Neural progenitor cell (in vitro differentiated cells): Measurements from ENCODE around the gene MITF. TPM values are rescaled to one million over a fixed set of nuclear protein-coding genes. Genes with fewer than 3 reads are reported as not detected.

Source experiments
- DNase-seq: peaks from one replicate; pipeline ENCODE4 v3.0.0-alpha.2; 2016; ENCODE audit warnings: low spot score
- H2AFZ ChIP-seq: fragments of 200-600 bp; sonication (generic); replicated peaks from 2 replicates; pipeline ENCODE4 v1.6.1; 2016; ENCODE audit warnings: antibody characterized with exemption
- H3F3A ChIP-seq: fragments of 200-600 bp; sonication (generic); 2 replicates; pipeline ENCODE4 v1.6.1; 2016; ENCODE audit warnings: antibody characterized with exemption, low read depth
- H3K27ac ChIP-seq: fragments of 200-600 bp; sonication (generic); 2 replicates; pipeline ENCODE4 v1.5.1; 2016; ENCODE audit warnings: mild to moderate bottlenecking
- H3K27me3 ChIP-seq: fragments of 200-600 bp; sonication (generic); 2 replicates; pipeline ENCODE4 v1.6.1; 2016; ENCODE audit warnings: mild to moderate bottlenecking, moderate library complexity
- H3K36me3 ChIP-seq: fragments of 200-600 bp; sonication (generic); 2 replicates; pipeline ENCODE4 v1.5.1; 2016
- H3K4me1 ChIP-seq: fragments of 200-600 bp; sonication (generic); 2 replicates; pipeline ENCODE4 v1.6.1; 2016; ENCODE audit warnings: mixed run types
- H3K4me2 ChIP-seq: fragments of 200-600 bp; sonication (generic); 2 replicates; pipeline ENCODE4 v1.6.1; 2016
- H3K4me3 ChIP-seq: fragments of 200-600 bp; sonication (generic); 2 replicates; pipeline ENCODE4 v1.5.1; 2016
- H3K79me2 ChIP-seq: fragments of 200-600 bp; sonication (generic); 2 replicates; pipeline ENCODE4 v1.6.1; 2016; ENCODE audit warnings: low read depth
- H3K9ac ChIP-seq: fragments of 200-600 bp; sonication (generic); 2 replicates; pipeline ENCODE4 v1.6.1; 2016
- H3K9me3 ChIP-seq: fragments of 200-600 bp; sonication (generic); 2 replicates; pipeline ENCODE4 v1.5.1; 2016; ENCODE audit warnings: low read depth
- H4K20me1 ChIP-seq: fragments of 200-600 bp; sonication (generic); 2 replicates; pipeline ENCODE4 v1.6.1; 2016; ENCODE audit warnings: low read depth
- H3K27ac Mint-ChIP-seq: 3 replicates; pipeline ENCODE4 v1.8.0; 2021; ENCODE audit warnings: mixed read lengths
- H3K27me3 Mint-ChIP-seq: 2 replicates; pipeline ENCODE4 v1.8.0; 2022; ENCODE audit warnings: low read depth, mild to moderate bottlenecking, inconsistent platforms, moderate library complexity, mixed read lengths; ENCODE audit not compliant: insufficient read depth
- H3K36me3 Mint-ChIP-seq: 3 replicates; pipeline ENCODE4 v1.8.0; 2021; ENCODE audit warnings: mixed read lengths
- H3K4me1 Mint-ChIP-seq: 3 replicates; pipeline ENCODE4 v1.8.0; 2021; ENCODE audit warnings: mixed read lengths
- H3K4me3 Mint-ChIP-seq: 3 replicates; pipeline ENCODE4 v1.8.0; 2021; ENCODE audit warnings: mild to moderate bottlenecking, moderate library complexity, mixed read lengths
- H3K9me3 Mint-ChIP-seq: 3 replicates; pipeline ENCODE4 v1.8.0; 2020; ENCODE audit warnings: mixed read lengths
- CTCF ChIP-seq: fragments of 200-600 bp; sonication (generic); IDR thresholded peaks from 2 replicates; pipeline ENCODE4 v1.5.1; 2017; ENCODE audit warnings: antibody characterized with exemption, mild to moderate bottlenecking
- EZH2 ChIP-seq: fragments of 200-600 bp; sonication (generic); IDR thresholded peaks from 2 replicates; pipeline ENCODE4 v1.6.1; 2017; ENCODE audit warnings: antibody characterized with exemption, mild to moderate bottlenecking, moderate library complexity
- EZH2phosphoT487 ChIP-seq: fragments of 200-600 bp; sonication (generic); IDR thresholded peaks from 2 replicates; pipeline ENCODE4 v1.6.1; 2017; ENCODE audit warnings: antibody characterized with exemption
- total RNA-seq: library from RNA; depleted of rRNA; stranded (reverse); fragments of >200 nt; gene quantifications from 2 replicates; pipeline ENCODE4 v1.2.3, GENCODE V29; 2015; ENCODE audit warnings: low replicate concordance

The MITF gene
- total RNA-seq, 1 donor from 2014 or later = not detected

GRCh38 chr3:69775751-69776150 is 36.5 kb downstream of the MITF start:
- H3K4me1 Mint-ChIP-seq = no peaks in the 10 kb centered on the region

GRCh38 chr3:69776289-69776688 is 37.0 kb downstream of the MITF start:
- H3F3A ChIP-seq = no peaks in the 10 kb centered on the region
- no peaks in the 10 kb centered on the region for H4K20me1 ChIP-seq
- H3K79me2 ChIP-seq = no peaks in the 10 kb centered on the region
- H3K27ac ChIP-seq = no peak overlapping the region
- no peaks in the 10 kb centered on the region for H3K4me1 ChIP-seq
- DNase-seq = no peak
- Mint-ChIP-seq H3K27ac (no peak overlapping the region), H3K36me3 (no peaks in the 10 kb centered on the region), H3K9me3 (no peaks in the 10 kb centered on the region), H3K4me1 (no peaks in the 10 kb centered on the region), H3K4me3 (no peak overlapping the region), H3K27me3 (no peaks in the 10 kb centered on the region)
- no peak overlapping the region for H2AFZ ChIP-seq
- H3K4me3 ChIP-seq = no peak overlapping the region
- no peaks in the 10 kb centered on the region for H3K27me3 ChIP-seq
- no peaks in the 10 kb centered on the region for H3K36me3 ChIP-seq
- H3K9me3 ChIP-seq = no peaks in the 10 kb centered on the region
- no peak overlapping the region for H3K4me2 ChIP-seq
- TF ChIP-seq EZH2 (no peak), EZH2phosphoT487 (no peak), CTCF (no peak)
- H3K9ac ChIP-seq = no peak overlapping the region

More at GRCh38 chr3:69775751-69776150, 36.5 kb downstream of the MITF start:
- Histone ChIP-seq H3K4me2 (no peak overlapping the region), H3K79me2 (no peaks in the 10 kb centered on the region), H3K4me3 (no peak overlapping the region), H4K20me1 (no peaks in the 10 kb centered on the region), H3K9ac (no peak overlapping the region), H3K27ac (no peak overlapping the region), H3K9me3 (no peaks in the 10 kb centered on the region), H3K4me1 (no peaks in the 10 kb centered on the region), H3K27me3 (no peaks in the 10 kb centered on the region), H2AFZ (no peak overlapping the region), H3K36me3 (no peaks in the 10 kb centered on the region), H3F3A (no peaks in the 10 kb centered on the region)
- no peak for TF ChIP-seq EZH2
- TF ChIP-seq CTCF = no peak
- no peak for TF ChIP-seq EZH2phosphoT487
- DNase-seq = no peak
- Mint-ChIP-seq H3K36me3 (no peaks in the 10 kb centered on the region), H3K27me3 (no peaks in the 10 kb centered on the region), H3K27ac (no peak overlapping the region), H3K4me3 (no peak overlapping the region), H3K9me3 (no peaks in the 10 kb centered on the region)

GRCh38 chr3:69776920-69777581 is 37.8 kb downstream of the MITF start:
- TF ChIP-seq EZH2 (no peak), EZH2phosphoT487 (no peak), CTCF (no peak)
- H3K79me2 ChIP-seq = no peaks in the 10 kb centered on the region
- no peaks in the 10 kb centered on the region for H4K20me1 ChIP-seq
- Mint-ChIP-seq H3K4me1 (no peaks in the 10 kb centered on the region), H3K4me3 (no peak overlapping the region), H3K27me3 (no peaks in the 10 kb centered on the region), H3K36me3 (no peaks in the 10 kb centered on the region), H3K9me3 (no peaks in the 10 kb centered on the region), H3K27ac (no peak overlapping the region)
- H3K27ac ChIP-seq = no peak overlapping the region
- H3F3A ChIP-seq = no peaks in the 10 kb centered on the region
- H3K9me3 ChIP-seq = no peaks in the 10 kb centered on the region
- no peaks in the 10 kb centered on the region for H3K36me3 ChIP-seq
- no peaks in the 10 kb centered on the region for H3K4me1 ChIP-seq
- no peak overlapping the region for H3K9ac ChIP-seq
- H3K4me3 ChIP-seq = no peak overlapping the region
- H3K4me2 ChIP-seq = no peak overlapping the region
- no peaks in the 10 kb centered on the region for H3K27me3 ChIP-seq
- H2AFZ ChIP-seq = no peak overlapping the region
- DNase-seq = no peak
